ENCODE data around the gene CPA1. TPM values are rescaled to one million over a fixed set of nuclear protein-coding genes. Genes with fewer than 3 reads are reported as not detected.

Gene CPA1
- total and polyA plus RNA-seq, 2 of the 4 experiments (the other 2 are of a cell fraction) = not detected

DNA sequence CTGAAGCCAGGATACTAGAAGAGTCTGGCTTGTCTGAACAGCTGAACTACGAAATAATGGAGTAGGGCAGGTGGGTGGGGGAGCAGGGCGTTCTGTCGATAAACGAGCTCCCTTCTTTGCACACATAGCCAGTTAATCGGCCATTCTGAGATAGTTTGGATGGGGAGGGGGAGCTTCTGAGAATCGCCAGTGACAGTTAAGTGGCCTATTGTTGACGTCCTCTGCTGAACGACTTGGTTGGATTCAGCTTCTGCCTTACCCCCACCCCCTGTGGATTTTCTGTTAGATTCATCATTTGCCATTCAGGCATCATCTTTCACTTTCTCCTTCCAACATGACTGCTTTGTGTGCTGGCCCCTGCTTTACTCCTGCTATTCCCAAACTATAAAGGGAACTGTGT is 35.2 kb upstream of the CPA1 start:
- ChIA-PET POLR2A (ENCODE audit: unreplicated experiment) (no interaction called here), CTCF (interaction anchor here (0.6 kb wide), 1 partner anchor 8 kb away, joined by 3 read pairs; no protein-coding TSS in a partner anchor)
- H3K9me3 ChIP-seq (ENCODE audit: control insufficient read depth, insufficient read depth, low read length) = no peaks in the 10 kb centered on the region
- TF ChIP-seq POLR2A (IDR thresholded peaks at IDR 0.05; ENCODE audit: low read depth, low read length) (no peak), RCOR1 (IDR thresholded peaks at IDR 0.05; ENCODE audit: insufficient replicate concordance, low read length) (no peak), BHLHE40 (IDR thresholded peaks at IDR 0.05; ENCODE audit: low read depth, low read length) (no peak), ELK1 (IDR thresholded peaks at IDR 0.05; ENCODE audit: borderline replicate concordance, low read depth, low read length) (no peak), MAFK (IDR thresholded peaks at IDR 0.05; ENCODE audit: low read depth, low read length) (no peak), RAD21 (IDR thresholded peaks at IDR 0.05; ENCODE audit: low read length) (no peak), NFE2L2 (IDR thresholded peaks at IDR 0.05; ENCODE audit: low read depth, low read length) (no peak)
- intact Hi-C loops (cut with micrococcal nuclease) = no loop called here
- H2AK5ac ChIP-seq (ENCODE audit: low read depth, low read length) = no peak overlapping the region
- H4K5ac ChIP-seq (ENCODE audit: low read depth, low read length) = no peak overlapping the region
- H3K4ac ChIP-seq (ENCODE audit: low read depth, low read length) = no peak overlapping the region
- ATAC-seq (ENCODE audit: low read depth) = no peak
- H3K14ac ChIP-seq (replicated peaks; ENCODE audit: low read depth, low read length) = no peak overlapping the region
- 0 out of 2 replicates have a peak overlapping the region, but pooled peaks have one; percentile 38 for H2BK20ac ChIP-seq (ENCODE audit: low read depth, low read length)
- H3K4me1 ChIP-seq (ENCODE audit: control insufficient read depth, insufficient read depth, low read length) = no peaks in the 10 kb centered on the region; the same call in 1 of the 2 replicates
- H2BK5ac ChIP-seq (ENCODE audit: low read depth, low read length, poor library complexity, severe bottlenecking) = no peak overlapping the region
- H4K91ac ChIP-seq (ENCODE audit: insufficient read depth, low read depth, low read length) = no peak overlapping the region
- H3K27me3 ChIP-seq (ENCODE audit: control insufficient read depth, insufficient read depth, low read length) = no peaks in the 10 kb centered on the region
- no peak overlapping the region for H3K23ac ChIP-seq (ENCODE audit: low read depth, low read length)
- peak overlapping the region; percentile 66 for H2AFZ ChIP-seq (replicated peaks; ENCODE audit: low read length, poor library complexity)
- H3K36me3 ChIP-seq (ENCODE audit: control insufficient read depth, insufficient read depth, low read length) = no peaks in the 10 kb centered on the region
- H2AK9ac ChIP-seq (replicated peaks; ENCODE audit: low read depth, low read length, poor library complexity) = no peak overlapping the region
- H4K8ac ChIP-seq (ENCODE audit: low read depth in 2 of 2, low read length in 2 of 2) = 0 out of 4 replicates have a peak overlapping the region, but pooled peaks of 1 of the 2 experiments have one; percentile 38
- H3K4me3 ChIP-seq (ENCODE audit: insufficient read depth, low read depth, low read length) = no peak overlapping the region
- H3K27ac ChIP-seq (ENCODE audit: insufficient read depth, low read length) = no peak overlapping the region
- 0 out of 3 replicates have a peak overlapping the region, but pooled peaks have one; percentile 11 for H2BK15ac ChIP-seq (ENCODE audit: low read depth, low read length)
- dilution Hi-C loops (cut with HindIII; ENCODE audit: low sequenced_read_pairs, unreplicated experiment) = no loop called here
- no peak overlapping the region for H3K56ac ChIP-seq (ENCODE audit: extremely low read depth, insufficient read depth, low read length)
- DNase-seq = no peak
- BruUV-seq (replicated peaks) = no TSS peak
- no peak overlapping the region for H3K9ac ChIP-seq (ENCODE audit: low read depth, low read length)
- H3K79me1 ChIP-seq (ENCODE audit: low read depth in 1 of 2, low read length in 2 of 2) = no peaks in the 10 kb centered on the region
- no peaks in the 10 kb centered on the region for H3K9me1 ChIP-seq (ENCODE audit: insufficient read depth, low read length)
- H2BK120ac ChIP-seq (ENCODE audit: low read depth, low read length) = no peak overlapping the region
- no peak overlapping the region for H3K18ac ChIP-seq (ENCODE audit: low read depth, low read length)
- in situ Hi-C loops (cut with MboI; ENCODE audit: low sequenced_read_pairs) = no loop called here
- no CpG with 5 or more reads among the region's 8 CpGs for WGBS, 2 experiments (ENCODE audit: extremely low coverage in 2 of 2, insufficient read length in 1 of 2)
- H4K20me1 ChIP-seq (ENCODE audit: insufficient read depth, low read length) = no peaks in the 10 kb centered on the region
- 0 out of 2 replicates have a peak overlapping the region, but pooled peaks have one; percentile 25 for H3K4me2 ChIP-seq (ENCODE audit: low read depth, low read length)

Measured in IMR-90 (cell line).